Activated T-cell treated with anti-CD3 and anti-CD28 coated beads, Interleukin-2, amount 50 U/mL, for 72 hours (primary cell): ENCODE results near the gene PSRC1. TPM values are rescaled to one million over a fixed set of nuclear protein-coding genes. Genes with fewer than 3 reads are reported as not detected.

Source experiments
- ATAC-seq, 2 donors: fragments of 150-1000 bp; cut with Tn5 transposase; replicated peaks in 1 of 2; 2 replicates each; pipeline ENCODE4 v1.10.0; 2021; ENCODE audit warnings: moderate library complexity in 2 of 2, mild to moderate bottlenecking in 1 of 2
- DNase-seq, 2 donors: peaks; one replicate each; pipeline ENCODE4 v3.0.0; 2021 to 2022; ENCODE audit warnings: mixed read lengths in 1 of 2
- H3K27ac Mint-ChIP-seq: one replicate; pipeline ENCODE4 v1.8.0; 2022; ENCODE audit warnings: mild to moderate bottlenecking, moderate library complexity, mixed read lengths
- H3K27me3 Mint-ChIP-seq: one replicate; pipeline ENCODE4 v1.8.0; 2022; ENCODE audit warnings: low read depth, mixed read lengths
- H3K36me3 Mint-ChIP-seq, 2 donors: one replicate each; pipeline ENCODE4 v1.8.0; 2022; ENCODE audit warnings: mixed read lengths in 2 of 2, mild to moderate bottlenecking in 1 of 2; ENCODE audit not compliant: insufficient read depth in 2 of 2
- H3K4me1 Mint-ChIP-seq: one replicate; pipeline ENCODE4 v1.8.0; 2022; ENCODE audit warnings: low read depth, mixed read lengths
- H3K4me3 Mint-ChIP-seq, 2 donors: one replicate each; pipeline ENCODE4 v1.8.0; 2022; ENCODE audit warnings: mild to moderate bottlenecking in 2 of 2, mixed read lengths in 2 of 2, moderate library complexity in 2 of 2
- H3K9me3 Mint-ChIP-seq, 2 donors: one replicate each; pipeline ENCODE4 v1.8.0; 2022; ENCODE audit warnings: mixed read lengths in 2 of 2
- total RNA-seq, 2 donors: library from RNA; stranded (reverse); gene quantifications; one replicate each; pipeline ENCODE4 v1.2.3, GENCODE V29; 2022

PSRC1 gene
- total RNA-seq, 2 donors from 2014 or later, result 17.5 to 18.3 TPM

DNA sequence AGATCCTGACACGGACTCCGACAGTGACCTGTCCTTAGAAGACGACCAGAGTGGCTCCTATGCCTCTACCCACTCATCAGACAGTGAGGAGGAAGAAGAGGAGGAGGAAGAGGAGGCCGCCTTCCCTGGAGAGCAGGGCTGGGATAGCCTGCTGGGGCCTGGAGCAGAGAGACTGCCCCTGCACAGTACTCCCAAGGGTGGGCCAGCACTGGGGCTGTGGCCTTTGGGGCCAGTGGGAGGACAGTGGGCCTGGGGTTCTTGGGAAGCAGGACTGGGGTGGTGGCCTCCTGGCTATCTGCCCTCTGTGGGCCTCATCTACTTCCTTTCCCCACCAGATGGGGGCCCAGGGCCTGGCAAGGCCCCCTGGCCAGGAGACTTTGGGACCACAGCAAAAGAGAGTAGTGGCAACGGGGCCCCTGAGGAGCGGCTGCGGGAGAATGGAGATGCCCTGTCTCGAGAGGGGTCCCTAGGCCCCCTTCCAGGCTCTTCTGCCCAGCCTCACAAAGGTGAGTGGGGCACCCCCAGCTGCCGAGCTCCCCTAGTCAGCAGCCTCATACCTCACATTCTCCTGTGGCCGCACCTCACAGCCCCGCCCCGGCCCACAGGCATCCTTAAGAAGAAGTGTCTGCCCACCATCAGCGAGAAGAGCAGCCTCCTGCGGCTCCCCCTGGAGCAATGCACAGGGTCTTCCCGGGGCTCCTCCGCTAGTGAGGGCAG is 10.0 kb downstream of the PSRC1 start:
- Mint-ChIP-seq H3K4me3 (no peak overlapping the region), H3K9me3 (no peaks in the 10 kb centered on the region), H3K27ac (no peak overlapping the region), H3K27me3 (no peaks in the 10 kb centered on the region), H3K4me1 (peaks cover 7% of the 10 kb centered on the region), H3K36me3 (no peaks in the 10 kb centered on the region)
- ATAC-seq, result no peak
- no peak for DNase-seq

DNA sequence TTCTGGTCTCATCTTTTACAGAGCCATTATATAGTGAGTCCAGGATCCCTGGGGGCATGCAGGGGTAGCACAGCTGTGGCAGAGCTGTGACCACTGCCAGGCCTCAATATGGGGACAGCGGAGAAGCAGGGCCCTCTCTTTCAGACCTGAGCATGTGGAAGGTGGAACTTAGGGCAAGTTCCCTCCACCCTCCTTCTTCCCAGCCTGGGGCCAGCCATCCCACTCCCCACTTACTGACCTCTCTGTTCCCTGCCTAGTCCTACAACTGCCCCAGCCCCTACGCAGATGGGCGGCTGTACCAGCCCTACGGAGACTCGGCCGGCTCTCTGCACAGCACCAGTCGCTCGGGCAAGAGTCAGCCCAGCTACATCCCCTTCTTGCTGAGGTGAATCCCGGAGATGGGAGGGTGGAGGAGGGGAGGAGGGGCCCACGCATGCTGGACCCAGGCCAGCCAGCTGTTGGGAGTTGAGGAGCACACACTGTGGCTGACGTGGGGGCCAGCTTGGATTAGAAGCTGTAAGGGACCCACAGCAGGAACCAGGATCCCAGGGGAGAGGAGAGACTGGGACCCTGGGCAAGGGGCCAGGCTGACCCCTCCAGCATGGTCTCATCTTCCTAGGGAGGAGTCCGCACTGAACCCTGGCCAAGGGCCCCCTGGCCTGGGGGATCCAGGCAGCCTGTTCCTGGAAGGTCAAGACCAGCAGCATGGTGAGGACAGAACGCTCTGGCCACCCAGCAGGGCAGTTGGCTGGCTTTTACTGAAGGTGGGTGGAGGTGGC is 10.7 kb downstream of the PSRC1 start:
- no peaks in the 10 kb centered on the region for H3K27me3 Mint-ChIP-seq
- H3K4me1 Mint-ChIP-seq, result peaks cover 5% of the 10 kb centered on the region
- H3K9me3 Mint-ChIP-seq, result no peaks in the 10 kb centered on the region
- no peak for ATAC-seq
- no peak overlapping the region for H3K4me3 Mint-ChIP-seq
- H3K36me3 Mint-ChIP-seq, result no peaks in the 10 kb centered on the region
- no peak overlapping the region for H3K27ac Mint-ChIP-seq
- DNase-seq, result no peak

DNA sequence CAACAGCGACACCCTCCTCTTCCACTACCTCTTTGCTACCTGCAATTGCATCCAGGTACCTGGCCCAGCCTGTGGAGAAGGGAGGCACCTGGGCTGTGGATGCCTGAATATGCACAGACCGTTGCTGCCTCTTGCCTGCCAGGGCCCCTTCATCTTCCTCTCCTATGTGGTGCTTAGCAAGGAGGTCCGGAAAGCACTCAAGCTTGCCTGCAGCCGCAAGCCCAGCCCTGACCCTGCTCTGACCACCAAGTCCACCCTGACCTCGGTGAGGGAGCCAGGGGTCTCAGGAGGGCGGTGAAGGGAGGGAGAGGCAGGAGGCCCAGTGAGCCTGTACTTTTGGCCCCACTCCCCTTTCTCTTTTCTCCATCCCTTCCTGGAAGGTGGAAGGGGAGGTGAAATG is 11.5 kb downstream of the PSRC1 start:
- H3K36me3 Mint-ChIP-seq, result no peaks in the 10 kb centered on the region
- no peak for ATAC-seq
- no peak overlapping the region for H3K27ac Mint-ChIP-seq
- H3K4me3 Mint-ChIP-seq, result no peak overlapping the region
- H3K4me1 Mint-ChIP-seq, result no peaks in the 10 kb centered on the region
- no peaks in the 10 kb centered on the region for H3K9me3 Mint-ChIP-seq
- H3K27me3 Mint-ChIP-seq, result no peaks in the 10 kb centered on the region
- DNase-seq, result no peak

DNA sequence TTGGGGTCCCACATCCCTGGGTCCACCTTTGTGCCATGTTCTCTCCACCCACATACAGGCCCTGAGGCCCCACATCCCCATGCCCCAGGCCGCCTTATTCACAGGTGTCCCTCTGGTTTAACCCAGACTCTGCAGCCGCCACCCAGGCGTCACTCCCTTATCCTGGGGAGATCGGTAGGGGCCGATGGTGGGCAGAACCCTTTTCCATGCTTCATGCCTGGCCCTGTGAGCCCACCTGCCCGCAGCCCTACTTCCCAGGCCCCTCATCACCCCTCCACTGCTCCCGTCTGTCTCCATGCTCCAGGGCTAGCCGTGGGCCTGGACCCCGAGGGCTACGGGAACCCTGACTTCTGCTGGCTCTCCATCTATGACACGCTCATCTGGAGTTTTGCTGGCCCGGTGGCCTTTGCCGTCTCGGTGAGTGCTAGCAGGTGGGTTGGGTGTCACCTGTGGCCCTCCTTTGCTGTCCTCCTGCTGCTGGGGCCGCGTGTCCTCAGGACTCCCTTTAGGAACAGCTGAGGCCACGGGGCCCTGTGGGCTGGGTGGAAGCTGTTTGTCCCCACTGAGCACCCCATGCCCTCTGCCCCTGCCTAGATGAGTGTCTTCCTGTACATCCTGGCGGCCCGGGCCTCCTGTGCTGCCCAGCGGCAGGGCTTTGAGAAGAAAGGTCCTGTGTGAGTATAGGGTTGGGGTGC is 12.2 kb downstream of the PSRC1 start:
- Mint-ChIP-seq H3K27ac (no peak overlapping the region), H3K4me3 (no peak overlapping the region), H3K9me3 (no peaks in the 10 kb centered on the region), H3K27me3 (no peaks in the 10 kb centered on the region), H3K36me3 (no peaks in the 10 kb centered on the region), H3K4me1 (no peaks in the 10 kb centered on the region)
- no peak for ATAC-seq
- DNase-seq, result no peak

DNA sequence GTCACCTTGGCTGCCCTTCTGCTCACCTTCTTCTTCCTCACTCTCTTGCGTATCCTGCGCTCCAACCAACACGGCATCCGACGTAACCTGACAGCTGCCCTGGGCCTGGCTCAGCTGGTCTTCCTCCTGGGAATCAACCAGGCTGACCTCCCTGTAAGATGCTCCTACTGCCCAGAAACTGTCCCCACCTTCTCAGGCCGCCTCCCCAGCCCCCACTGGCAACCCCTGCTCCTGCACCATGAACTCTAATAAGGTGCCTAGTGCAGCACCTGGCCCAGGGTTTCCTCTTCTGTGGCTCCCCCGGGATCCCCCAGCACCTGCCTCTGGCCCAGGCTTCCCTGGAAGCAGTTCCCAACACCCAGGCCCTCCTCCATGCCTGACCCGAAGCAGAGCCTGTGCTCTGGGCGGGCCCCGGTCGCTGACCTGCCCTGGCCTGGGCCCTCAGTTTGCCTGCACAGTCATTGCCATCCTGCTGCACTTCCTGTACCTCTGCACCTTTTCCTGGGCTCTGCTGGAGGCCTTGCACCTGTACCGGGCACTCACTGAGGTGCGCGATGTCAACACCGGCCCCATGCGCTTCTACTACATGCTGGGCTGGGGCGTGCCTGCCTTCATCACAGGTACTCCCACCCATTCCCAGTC is 12.8 kb downstream of the PSRC1 start:
- ATAC-seq (no peak), DNase-seq (no peak)
- no peak overlapping the region for H3K27ac Mint-ChIP-seq
- no peaks in the 10 kb centered on the region for H3K27me3 Mint-ChIP-seq
- H3K9me3 Mint-ChIP-seq, result no peaks in the 10 kb centered on the region
- no peaks in the 10 kb centered on the region for H3K4me1 Mint-ChIP-seq
- no peak overlapping the region for H3K4me3 Mint-ChIP-seq
- H3K36me3 Mint-ChIP-seq, result no peaks in the 10 kb centered on the region

DNA sequence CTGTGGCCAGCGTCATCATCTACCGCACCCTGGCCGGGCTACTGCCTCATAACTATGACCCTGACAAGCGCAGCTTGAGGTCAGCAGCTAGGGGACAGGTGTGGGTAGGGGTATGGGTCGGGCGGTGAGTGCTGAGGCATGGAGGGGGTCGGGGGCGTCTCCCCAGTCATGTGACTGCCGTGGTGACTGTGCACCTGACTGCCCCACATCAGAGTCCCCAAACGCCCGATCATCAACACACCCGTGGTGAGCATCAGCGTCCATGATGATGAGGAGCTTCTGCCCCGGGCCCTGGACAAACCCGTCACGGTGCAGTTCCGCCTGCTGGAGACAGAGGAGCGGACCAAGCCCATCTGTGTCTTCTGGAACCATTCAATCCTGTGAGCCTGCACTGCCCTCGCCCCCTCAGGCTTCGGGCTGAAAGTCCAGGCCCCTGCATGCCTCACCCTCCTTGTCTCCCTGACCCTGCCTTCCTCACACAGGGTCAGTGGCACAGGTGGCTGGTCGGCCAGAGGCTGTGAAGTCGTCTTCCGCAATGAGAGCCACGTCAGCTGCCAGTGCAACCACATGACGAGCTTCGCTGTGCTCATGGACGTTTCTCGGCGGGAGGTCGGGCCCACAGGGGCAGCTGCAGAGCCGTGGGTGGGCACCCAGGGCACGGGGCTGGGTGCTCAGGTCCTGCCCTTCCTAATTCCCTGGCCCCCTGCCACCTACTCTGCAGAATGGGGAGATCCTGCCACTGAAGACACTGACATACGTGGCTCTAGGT is 13.5 kb downstream of the PSRC1 start:
- Mint-ChIP-seq H3K4me3 (no peak overlapping the region), H3K36me3 (no peaks in the 10 kb centered on the region), H3K27me3 (no peaks in the 10 kb centered on the region), H3K27ac (no peak overlapping the region), H3K9me3 (no peaks in the 10 kb centered on the region), H3K4me1 (no peaks in the 10 kb centered on the region)
- DNase-seq (no peak), ATAC-seq (no peak)

DNA sequence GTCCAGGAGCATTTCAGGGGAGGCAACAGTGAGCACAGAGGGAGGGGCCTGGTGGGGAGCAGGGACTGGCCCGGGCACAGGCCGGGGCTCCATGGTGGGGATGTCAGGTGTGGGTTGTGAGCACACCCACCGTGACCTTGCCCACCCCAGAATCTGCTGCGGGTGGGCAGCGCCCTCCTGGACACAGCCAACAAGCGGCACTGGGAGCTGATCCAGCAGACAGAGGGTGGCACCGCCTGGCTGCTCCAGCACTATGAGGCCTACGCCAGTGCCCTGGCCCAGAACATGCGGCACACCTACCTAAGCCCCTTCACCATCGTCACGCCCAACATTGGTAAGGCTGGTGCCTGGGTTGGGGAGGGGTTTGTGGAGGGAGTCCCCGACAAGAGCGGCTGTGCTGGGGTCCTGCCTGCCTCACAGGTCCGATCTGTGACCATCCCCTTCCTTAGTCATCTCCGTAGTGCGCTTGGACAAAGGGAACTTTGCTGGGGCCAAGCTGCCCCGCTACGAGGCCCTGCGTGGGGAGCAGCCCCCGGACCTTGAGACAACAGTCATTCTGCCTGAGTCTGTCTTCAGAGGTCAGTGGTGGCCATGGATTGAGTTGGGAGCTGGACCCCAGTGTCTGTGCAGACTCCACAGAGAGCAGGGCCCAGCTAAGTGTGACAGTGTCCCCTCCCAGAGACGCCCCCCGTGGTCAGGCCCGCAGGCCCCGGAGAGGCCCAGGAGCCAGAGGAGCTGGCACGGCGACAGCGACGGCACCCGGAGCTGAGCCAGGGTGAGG is 14.3 kb downstream of the PSRC1 start:
- Mint-ChIP-seq H3K4me3 (no peak overlapping the region), H3K9me3 (no peaks in the 10 kb centered on the region), H3K4me1 (no peaks in the 10 kb centered on the region), H3K36me3 (no peaks in the 10 kb centered on the region), H3K27me3 (no peaks in the 10 kb centered on the region), H3K27ac (no peak overlapping the region)
- DNase-seq (no peak), ATAC-seq (no peak)

DNA sequence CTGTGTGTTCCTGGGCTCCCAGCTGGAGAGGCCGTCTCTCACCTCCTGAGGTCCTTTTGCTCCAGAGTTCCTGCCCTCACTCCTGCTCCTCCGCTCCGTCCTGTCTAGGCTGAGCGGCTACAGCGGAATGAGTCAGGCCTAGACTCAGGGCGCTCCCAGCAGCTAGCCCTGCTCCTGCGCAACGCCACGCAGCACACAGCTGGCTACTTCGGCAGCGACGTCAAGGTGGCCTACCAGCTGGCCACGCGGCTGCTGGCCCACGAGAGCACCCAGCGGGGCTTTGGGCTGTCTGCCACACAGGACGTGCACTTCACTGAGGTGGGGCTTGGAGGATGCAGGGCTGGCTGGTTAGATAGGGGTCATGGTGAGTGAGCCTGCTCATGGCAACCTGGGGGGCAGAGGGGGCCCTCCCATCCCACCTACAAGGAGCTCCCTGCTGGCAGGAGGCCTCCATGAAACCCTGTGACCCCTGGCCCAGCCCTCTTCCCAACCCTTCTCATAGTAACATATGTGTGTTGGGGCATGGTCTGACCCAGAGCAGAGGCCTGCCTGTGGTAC is 15.1 kb downstream of the PSRC1 start:
- ATAC-seq, result no peak
- Mint-ChIP-seq H3K4me3 (no peak overlapping the region), H3K27ac (no peak overlapping the region)

DNA sequence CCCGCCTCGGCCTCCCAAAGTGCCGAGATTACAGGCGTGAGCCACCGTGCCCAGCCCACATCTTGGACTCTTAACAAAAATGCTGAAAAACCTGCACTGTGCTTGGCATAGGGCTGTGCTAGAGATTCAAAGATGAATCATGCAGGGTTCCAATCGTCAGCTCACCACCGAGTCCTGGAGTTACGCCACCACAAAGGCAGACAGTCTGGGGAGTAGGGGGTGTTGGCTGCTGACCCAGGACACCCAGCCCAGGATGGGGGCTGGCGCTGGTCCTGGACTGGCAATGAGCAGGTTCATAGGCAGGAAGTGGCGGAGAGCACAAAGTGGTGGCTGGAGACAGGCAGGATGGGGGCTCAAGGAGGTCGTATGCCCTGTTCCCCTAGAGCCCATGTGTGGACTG is 16.0 kb downstream of the PSRC1 start:
- no peak for ATAC-seq
- H3K4me3 Mint-ChIP-seq, result no peak overlapping the region
- no peaks in the 10 kb centered on the region for H3K4me1 Mint-ChIP-seq
- no peaks in the 10 kb centered on the region for H3K9me3 Mint-ChIP-seq
- no peaks in the 10 kb centered on the region for H3K27me3 Mint-ChIP-seq
- no peaks in the 10 kb centered on the region for H3K36me3 Mint-ChIP-seq
- no peak for DNase-seq
- H3K27ac Mint-ChIP-seq, result no peak overlapping the region

More for the DNA sequence above, 15.1 kb downstream of the PSRC1 start:
- no peaks in the 10 kb centered on the region for H3K9me3 Mint-ChIP-seq
- DNase-seq, result no peak
- H3K36me3 Mint-ChIP-seq, result no peaks in the 10 kb centered on the region
- no peaks in the 10 kb centered on the region for H3K27me3 Mint-ChIP-seq
- H3K4me1 Mint-ChIP-seq, result no peaks in the 10 kb centered on the region

DNA sequence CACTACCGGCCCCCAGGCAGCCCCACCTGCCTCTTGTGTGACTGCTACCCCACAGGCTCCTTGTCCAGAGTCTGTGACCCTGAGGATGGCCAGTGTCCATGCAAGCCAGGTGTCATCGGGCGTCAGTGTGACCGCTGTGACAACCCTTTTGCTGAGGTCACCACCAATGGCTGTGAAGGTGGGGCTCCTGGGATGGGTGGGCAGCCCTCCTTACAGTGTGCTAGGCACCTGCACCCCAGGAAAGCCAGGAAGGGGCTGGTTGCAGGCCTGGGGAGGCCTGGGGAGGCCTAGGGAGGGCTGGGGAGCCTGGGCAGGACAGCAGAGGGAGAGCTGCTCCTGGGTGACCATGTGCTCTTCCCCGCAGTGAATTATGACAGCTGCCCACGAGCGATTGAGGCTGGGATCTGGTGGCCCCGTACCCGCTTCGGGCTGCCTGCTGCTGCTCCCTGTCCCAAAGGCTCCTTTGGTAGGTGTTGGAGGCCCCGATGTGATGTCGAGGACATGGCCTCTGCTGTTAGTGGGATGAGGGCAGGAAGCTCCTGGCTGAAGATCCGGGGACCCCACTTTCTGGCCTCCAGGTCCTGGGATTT is 17.1 kb downstream of the PSRC1 start:
- ATAC-seq, result no peak
- no peak for DNase-seq
- H3K27me3 Mint-ChIP-seq, result no peaks in the 10 kb centered on the region
- H3K36me3 Mint-ChIP-seq, result no peaks in the 10 kb centered on the region
- H3K4me3 Mint-ChIP-seq, result no peak overlapping the region
- no peaks in the 10 kb centered on the region for H3K9me3 Mint-ChIP-seq
- no peaks in the 10 kb centered on the region for H3K4me1 Mint-ChIP-seq
- no peak overlapping the region for H3K27ac Mint-ChIP-seq

DNA sequence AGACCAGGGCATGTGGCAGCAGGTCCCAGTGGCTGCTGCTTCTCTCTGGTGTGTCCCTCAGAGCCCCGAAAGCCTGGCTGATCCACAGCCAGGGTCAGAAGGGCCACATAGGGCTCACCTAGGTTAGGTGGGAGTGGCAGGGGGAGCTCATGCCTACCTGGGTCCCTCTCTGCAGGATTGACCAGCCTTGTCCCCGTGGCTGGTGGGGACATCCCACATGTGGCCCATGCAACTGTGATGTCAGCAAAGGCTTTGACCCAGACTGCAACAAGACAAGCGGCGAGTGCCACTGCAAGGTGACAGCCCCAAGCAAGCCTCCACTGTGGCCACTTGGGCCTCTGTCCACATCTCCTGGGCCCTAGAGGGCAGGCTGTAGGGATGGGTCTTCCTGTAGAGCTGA is 17.9 kb downstream of the PSRC1 start:
- Mint-ChIP-seq H3K9me3 (no peaks in the 10 kb centered on the region), H3K4me1 (no peaks in the 10 kb centered on the region), H3K27ac (no peak overlapping the region), H3K4me3 (no peak overlapping the region), H3K36me3 (no peaks in the 10 kb centered on the region), H3K27me3 (no peaks in the 10 kb centered on the region)
- no peak for ATAC-seq
- no peak for DNase-seq
